Measurements from ENCODE around the gene MPHOSPH8.
"Not testable (repeated sequence)": the region's sequence is repeated elsewhere in the genome, so short reads cannot be mapped to it uniquely, and the experiment has no call there.

The MPHOSPH8 gene

GRCh38 chr13:19632915-19633478, 462 bp upstream of the MPHOSPH8 start:
- no peaks in the 10 kb centered on the region for H3K9me3 ChIP-seq (ENCODE audit: control insufficient read depth in 1 of 2, low read length in 2 of 2)
- peaks cover 17 to 19% of the 10 kb centered on the region in 2 donors for H3K4me1 ChIP-seq (ENCODE audit: control insufficient read depth in 1 of 2, insufficient read depth in 2 of 2, low read length in 2 of 2)
- peak overlapping the region; percentile 79 to 100 for H3K4me3 ChIP-seq (ENCODE audit: low read depth in 1 of 2, low read length in 2 of 2)
- no peaks in the 10 kb centered on the region for H3K27me3 ChIP-seq (ENCODE audit: control insufficient read depth in 1 of 2, insufficient read depth in 2 of 2, low read length in 2 of 2)
- H3K9ac ChIP-seq (ENCODE audit: low read depth in 1 of 2, low read length in 2 of 2) = peak overlapping the region; percentile 83 to 96
- H3K27ac ChIP-seq (ENCODE audit: low read depth, low read length) = peak overlapping the region; percentile 69
- no peaks in the 10 kb centered on the region for H3K36me3 ChIP-seq (ENCODE audit: control insufficient read depth in 1 of 2, insufficient read depth in 2 of 2, low read length in 2 of 2)

DNA sequence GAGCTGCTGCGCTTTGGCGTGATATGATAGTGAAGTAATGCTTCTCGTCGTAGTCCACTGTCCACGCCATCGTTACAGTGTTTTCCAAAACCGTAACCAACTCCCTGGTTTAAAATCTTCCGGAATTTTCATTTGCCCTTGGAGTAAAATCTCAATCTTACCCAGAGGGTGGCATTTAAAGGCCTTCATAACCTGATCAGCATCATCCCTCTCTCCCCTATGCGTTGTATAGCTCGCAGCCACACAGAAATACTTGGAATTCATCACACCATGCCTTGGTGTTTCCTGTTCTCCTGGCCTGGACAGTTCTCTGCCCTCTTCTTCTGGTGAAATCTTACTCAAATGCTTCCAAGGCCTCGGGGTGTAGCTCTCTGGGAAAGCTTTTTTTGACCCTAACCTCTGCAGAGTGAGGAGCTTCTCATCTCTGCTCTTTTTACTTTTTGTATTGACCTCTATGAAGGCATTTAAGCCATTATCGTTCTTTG, 839 bp downstream of the MPHOSPH8 start:
- peak overlapping the region; percentile 89 to 100 for H3K4me3 ChIP-seq (ENCODE audit: low read depth in 1 of 2, low read length in 2 of 2)
- peak overlapping the region; percentile 78 to 96 for H3K9ac ChIP-seq (ENCODE audit: low read depth in 1 of 2, low read length in 2 of 2)
- no peaks in the 10 kb centered on the region for H3K36me3 ChIP-seq (ENCODE audit: control insufficient read depth in 1 of 2, insufficient read depth in 2 of 2, low read length in 2 of 2)
- peaks cover 17 to 19% of the 10 kb centered on the region in 2 donors for H3K4me1 ChIP-seq (ENCODE audit: control insufficient read depth in 1 of 2, insufficient read depth in 2 of 2, low read length in 2 of 2)
- H3K27ac ChIP-seq (ENCODE audit: low read depth, low read length) = peak overlapping the region; percentile 89
- no peaks in the 10 kb centered on the region for H3K9me3 ChIP-seq (ENCODE audit: control insufficient read depth in 1 of 2, low read length in 2 of 2)
- no peaks in the 10 kb centered on the region for H3K27me3 ChIP-seq (ENCODE audit: control insufficient read depth in 1 of 2, insufficient read depth in 2 of 2, low read length in 2 of 2)

- H3K9ac ChIP-seq (ENCODE audit: low read depth in 1 of 2, low read length in 2 of 2); H3K27ac ChIP-seq (ENCODE audit: low read depth, low read length); H3K27me3 ChIP-seq (ENCODE audit: control insufficient read depth in 1 of 2, insufficient read depth in 2 of 2, low read length in 2 of 2); H3K9me3 ChIP-seq (ENCODE audit: control insufficient read depth in 1 of 2, low read length in 2 of 2); H3K36me3 ChIP-seq (ENCODE audit: control insufficient read depth in 1 of 2, insufficient read depth in 2 of 2, low read length in 2 of 2); H3K4me3 ChIP-seq (ENCODE audit: low read depth in 1 of 2, low read length in 2 of 2): not testable (repeated sequence)
- peaks cover 17 to 19% of the 10 kb centered on the region in 2 donors for H3K4me1 ChIP-seq (ENCODE audit: control insufficient read depth in 1 of 2, insufficient read depth in 2 of 2, low read length in 2 of 2)
These were observed 2.5 kb downstream of the MPHOSPH8 start for GRCh38 chr13:19635926-19636325.

GRCh38 chr13:19643652-19644051, 10.2 kb downstream of the MPHOSPH8 start:
- no peak overlapping the region for H3K4me3 ChIP-seq (ENCODE audit: low read depth in 1 of 2, low read length in 2 of 2)
- no peaks in the 10 kb centered on the region for H3K4me1 ChIP-seq (ENCODE audit: control insufficient read depth in 1 of 2, insufficient read depth in 2 of 2, low read length in 2 of 2)
- no peaks in the 10 kb centered on the region for H3K9me3 ChIP-seq (ENCODE audit: control insufficient read depth in 1 of 2, low read length in 2 of 2)
- no peak overlapping the region for H3K9ac ChIP-seq (ENCODE audit: low read depth in 1 of 2, low read length in 2 of 2)
- H3K27ac ChIP-seq (ENCODE audit: low read depth, low read length) = no peak overlapping the region
- H3K36me3 ChIP-seq (ENCODE audit: control insufficient read depth in 1 of 2, insufficient read depth in 2 of 2, low read length in 2 of 2) = peaks cover 16 to 33% of the 10 kb centered on the region in 2 donors
- no peaks in the 10 kb centered on the region for H3K27me3 ChIP-seq (ENCODE audit: control insufficient read depth in 1 of 2, insufficient read depth in 2 of 2, low read length in 2 of 2)

GRCh38 chr13:19645000-19645399, 11.5 kb downstream of the MPHOSPH8 start:
- Histone ChIP-seq H3K4me1 (ENCODE audit: control insufficient read depth in 1 of 2, insufficient read depth in 2 of 2, low read length in 2 of 2) (no peaks in the 10 kb centered on the region), H3K9me3 (ENCODE audit: control insufficient read depth in 1 of 2, low read length in 2 of 2) (no peaks in the 10 kb centered on the region), H3K9ac (ENCODE audit: low read depth in 1 of 2, low read length in 2 of 2) (no peak overlapping the region), H3K27me3 (ENCODE audit: control insufficient read depth in 1 of 2, insufficient read depth in 2 of 2, low read length in 2 of 2) (no peaks in the 10 kb centered on the region), H3K36me3 (ENCODE audit: control insufficient read depth in 1 of 2, insufficient read depth in 2 of 2, low read length in 2 of 2) (peaks cover 25 to 44% of the 10 kb centered on the region in 2 donors), H3K27ac (ENCODE audit: low read depth, low read length) (no peak overlapping the region), H3K4me3 (ENCODE audit: low read depth in 1 of 2, low read length in 2 of 2) (no peak overlapping the region)

GRCh38 chr13:19646063-19646462, 12.6 kb downstream of the MPHOSPH8 start:
- no peak overlapping the region for H3K4me3 ChIP-seq (ENCODE audit: low read depth in 1 of 2, low read length in 2 of 2)
- H3K27ac ChIP-seq (ENCODE audit: low read depth, low read length) = no peak overlapping the region
- no peak overlapping the region for H3K9ac ChIP-seq (ENCODE audit: low read depth in 1 of 2, low read length in 2 of 2)
- no peaks in the 10 kb centered on the region for H3K4me1 ChIP-seq (ENCODE audit: control insufficient read depth in 1 of 2, insufficient read depth in 2 of 2, low read length in 2 of 2)
- no peaks in the 10 kb centered on the region for H3K9me3 ChIP-seq (ENCODE audit: control insufficient read depth in 1 of 2, low read length in 2 of 2)
- peaks cover 32 to 55% of the 10 kb centered on the region in 2 donors for H3K36me3 ChIP-seq (ENCODE audit: control insufficient read depth in 1 of 2, insufficient read depth in 2 of 2, low read length in 2 of 2)
- H3K27me3 ChIP-seq (ENCODE audit: control insufficient read depth in 1 of 2, insufficient read depth in 2 of 2, low read length in 2 of 2) = no peaks in the 10 kb centered on the region

GRCh38 chr13:19650742-19651141, 17.3 kb downstream of the MPHOSPH8 start:
- H3K4me1 ChIP-seq (ENCODE audit: control insufficient read depth in 1 of 2, insufficient read depth in 2 of 2, low read length in 2 of 2) = no peaks in the 10 kb centered on the region

DNA sequence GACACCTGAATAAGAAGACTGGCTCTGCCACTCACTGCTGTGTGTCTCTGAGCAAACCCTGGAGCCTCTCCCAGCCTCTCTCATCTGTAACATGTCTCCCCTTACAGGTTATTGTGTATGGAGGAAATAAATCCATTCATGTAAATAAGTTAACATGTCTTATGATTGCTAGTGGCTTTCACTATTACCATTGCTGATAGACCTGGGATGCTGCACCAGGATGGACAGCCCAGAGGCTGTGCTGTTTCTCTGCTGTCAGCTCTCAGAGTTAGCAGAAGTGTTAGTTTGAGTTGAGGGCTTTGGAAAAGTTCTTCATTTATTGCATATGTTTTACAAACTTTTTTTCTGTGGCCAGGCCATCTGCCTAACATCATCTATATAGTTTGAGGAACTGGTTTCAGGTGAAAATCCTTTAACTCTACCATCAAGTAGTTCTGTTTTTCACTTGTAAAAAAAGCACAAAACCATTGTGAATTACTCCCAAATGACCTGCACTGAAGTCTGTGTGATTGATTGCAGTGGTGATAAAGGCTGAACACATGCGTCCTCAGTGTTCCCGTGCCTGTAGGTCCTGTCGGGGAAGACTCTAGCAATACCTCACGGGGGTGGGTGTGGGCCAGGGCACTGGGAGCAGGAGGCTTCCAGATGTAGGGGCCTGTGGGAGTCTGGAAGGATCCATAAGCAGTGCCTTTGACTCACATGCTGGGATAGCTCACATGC, 24.6 kb downstream of the MPHOSPH8 start:
- Histone ChIP-seq H3K27me3 (ENCODE audit: control insufficient read depth in 1 of 2, insufficient read depth in 2 of 2, low read length in 2 of 2) (no peaks in the 10 kb centered on the region), H3K9me3 (ENCODE audit: control insufficient read depth in 1 of 2, low read length in 2 of 2) (no peaks in the 10 kb centered on the region), H3K36me3 (ENCODE audit: control insufficient read depth in 1 of 2, insufficient read depth in 2 of 2, low read length in 2 of 2) (peaks cover 13 to 38% of the 10 kb centered on the region in 2 donors), H3K4me3 (ENCODE audit: low read depth in 1 of 2, low read length in 2 of 2) (no peak overlapping the region), H3K27ac (ENCODE audit: low read depth, low read length) (no peak overlapping the region), H3K4me1 (ENCODE audit: control insufficient read depth in 1 of 2, insufficient read depth in 2 of 2, low read length in 2 of 2) (no peaks in the 10 kb centered on the region), H3K9ac (ENCODE audit: low read depth in 1 of 2, low read length in 2 of 2) (no peak overlapping the region)

More at GRCh38 chr13:19650742-19651141, 17.3 kb downstream of the MPHOSPH8 start:
- Histone ChIP-seq H3K9ac (ENCODE audit: low read depth in 1 of 2, low read length in 2 of 2) (no peak overlapping the region), H3K9me3 (ENCODE audit: control insufficient read depth in 1 of 2, low read length in 2 of 2) (no peaks in the 10 kb centered on the region), H3K4me3 (ENCODE audit: low read depth in 1 of 2, low read length in 2 of 2) (no peak overlapping the region), H3K27me3 (ENCODE audit: control insufficient read depth in 1 of 2, insufficient read depth in 2 of 2, low read length in 2 of 2) (no peaks in the 10 kb centered on the region), H3K27ac (ENCODE audit: low read depth, low read length) (no peak overlapping the region), H3K36me3 (ENCODE audit: control insufficient read depth in 1 of 2, insufficient read depth in 2 of 2, low read length in 2 of 2) (peaks cover 16 to 47% of the 10 kb centered on the region in 2 donors)

DNA sequence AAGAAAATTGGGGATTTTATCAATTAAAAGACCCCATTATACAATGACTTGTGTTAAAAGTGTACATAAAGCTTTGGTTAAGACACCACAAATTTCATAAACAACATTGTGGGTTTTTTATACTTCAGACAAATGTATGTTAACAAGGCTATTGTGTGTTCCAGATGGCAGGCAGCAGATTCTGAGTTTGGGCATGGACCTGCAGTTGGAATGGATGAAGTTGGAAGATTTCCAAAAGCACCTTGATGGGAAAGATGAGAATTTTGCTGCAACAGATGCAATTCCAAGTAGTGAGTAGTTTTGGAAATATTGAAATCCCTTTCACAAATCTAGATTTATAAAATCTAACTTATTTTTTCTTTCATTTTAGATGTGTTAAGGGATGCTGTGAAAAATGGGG, 25.4 kb downstream of the MPHOSPH8 start:
- Histone ChIP-seq H3K4me1 (ENCODE audit: control insufficient read depth in 1 of 2, insufficient read depth in 2 of 2, low read length in 2 of 2) (no peaks in the 10 kb centered on the region), H3K27ac (ENCODE audit: low read depth, low read length) (no peak overlapping the region), H3K9me3 (ENCODE audit: control insufficient read depth in 1 of 2, low read length in 2 of 2) (no peaks in the 10 kb centered on the region), H3K9ac (ENCODE audit: low read depth in 1 of 2, low read length in 2 of 2) (no peak overlapping the region), H3K36me3 (ENCODE audit: control insufficient read depth in 1 of 2, insufficient read depth in 2 of 2, low read length in 2 of 2) (peaks cover 17 to 46% of the 10 kb centered on the region in 2 donors), H3K27me3 (ENCODE audit: control insufficient read depth in 1 of 2, insufficient read depth in 2 of 2, low read length in 2 of 2) (no peaks in the 10 kb centered on the region), H3K4me3 (ENCODE audit: low read depth in 1 of 2, low read length in 2 of 2) (no peak overlapping the region)

- H3K9ac ChIP-seq (ENCODE audit: low read depth in 1 of 2, low read length in 2 of 2) = no peak overlapping the region
- H3K9me3 ChIP-seq (ENCODE audit: control insufficient read depth in 1 of 2, low read length in 2 of 2) = no peaks in the 10 kb centered on the region
- H3K4me1 ChIP-seq (ENCODE audit: control insufficient read depth in 1 of 2, insufficient read depth in 2 of 2, low read length in 2 of 2) = no peaks in the 10 kb centered on the region
- no peak overlapping the region for H3K27ac ChIP-seq (ENCODE audit: low read depth, low read length)
- H3K36me3 ChIP-seq (ENCODE audit: control insufficient read depth in 1 of 2, insufficient read depth in 2 of 2, low read length in 2 of 2) = peaks cover 26 to 67% of the 10 kb centered on the region in 2 donors
- no peak overlapping the region for H3K4me3 ChIP-seq (ENCODE audit: low read depth in 1 of 2, low read length in 2 of 2)
- H3K27me3 ChIP-seq (ENCODE audit: control insufficient read depth in 1 of 2, insufficient read depth in 2 of 2, low read length in 2 of 2) = no peaks in the 10 kb centered on the region
These were observed 27.7 kb downstream of the MPHOSPH8 start for GRCh38 chr13:19661126-19661525.

Data from duodenal mucosa (tissue), 2 donors.